Measurements from ENCODE around the gene SHROOM2.

Gene SHROOM2

DNA sequence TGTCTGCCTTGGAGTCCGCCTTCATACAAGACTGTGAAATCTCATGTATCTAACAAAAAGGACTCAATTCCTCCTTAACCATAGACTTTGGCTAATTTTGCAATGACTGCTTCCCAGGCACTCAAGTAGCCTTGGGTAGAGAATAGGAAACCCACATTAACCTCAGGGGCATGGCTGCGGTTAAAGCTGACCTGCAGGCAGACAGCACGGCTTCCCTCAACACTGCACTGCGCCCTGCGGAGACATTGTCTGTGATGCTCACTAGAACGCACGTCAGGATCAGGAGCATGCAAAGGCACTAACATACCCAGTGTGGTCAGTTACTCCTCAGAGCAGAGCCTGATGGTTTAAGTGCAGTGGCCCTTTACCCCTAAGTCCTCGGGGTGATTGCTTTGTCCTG lies 10.3 kb upstream of the SHROOM2 start:
- Histone ChIP-seq H3K9me3 (no peaks in the 10 kb centered on the region), H3K36me3 (no peaks in the 10 kb centered on the region), H3K4me3 (ENCODE audit: low read depth, low read length) (no peak overlapping the region), H3K4me1 (no peaks in the 10 kb centered on the region), H3K27me3 (no peaks in the 10 kb centered on the region)
- no peak for DNase-seq
- TF ChIP-seq, protein P1, sequence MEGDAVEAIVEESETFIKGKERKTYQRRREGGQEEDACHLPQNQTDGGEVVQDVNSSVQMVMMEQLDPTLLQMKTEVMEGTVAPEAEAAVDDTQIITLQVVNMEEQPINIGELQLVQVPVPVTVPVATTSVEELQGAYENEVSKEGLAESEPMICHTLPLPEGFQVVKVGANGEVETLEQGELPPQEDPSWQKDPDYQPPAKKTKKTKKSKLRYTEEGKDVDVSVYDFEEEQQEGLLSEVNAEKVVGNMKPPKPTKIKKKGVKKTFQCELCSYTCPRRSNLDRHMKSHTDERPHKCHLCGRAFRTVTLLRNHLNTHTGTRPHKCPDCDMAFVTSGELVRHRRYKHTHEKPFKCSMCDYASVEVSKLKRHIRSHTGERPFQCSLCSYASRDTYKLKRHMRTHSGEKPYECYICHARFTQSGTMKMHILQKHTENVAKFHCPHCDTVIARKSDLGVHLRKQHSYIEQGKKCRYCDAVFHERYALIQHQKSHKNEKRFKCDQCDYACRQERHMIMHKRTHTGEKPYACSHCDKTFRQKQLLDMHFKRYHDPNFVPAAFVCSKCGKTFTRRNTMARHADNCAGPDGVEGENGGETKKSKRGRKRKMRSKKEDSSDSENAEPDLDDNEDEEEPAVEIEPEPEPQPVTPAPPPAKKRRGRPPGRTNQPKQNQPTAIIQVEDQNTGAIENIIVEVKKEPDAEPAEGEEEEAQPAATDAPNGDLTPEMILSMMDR (IDR thresholded peaks at IDR 0.05; ENCODE audit: low read depth, low read length): no peak

GRCh38 chrX:9781941-9782340 lies 4.3 kb upstream of the SHROOM2 start:
- Histone ChIP-seq H3K36me3 (no peaks in the 10 kb centered on the region), H3K27me3 (peaks cover 6% of the 10 kb centered on the region), H3K9me3 (no peaks in the 10 kb centered on the region), H3K4me3 (ENCODE audit: low read depth, low read length) (no peak overlapping the region), H3K4me1 (no peaks in the 10 kb centered on the region)
- no peak for DNase-seq
- TF ChIP-seq, protein P1 (IDR thresholded peaks at IDR 0.05; ENCODE audit: low read depth, low read length): no peak

GRCh38 chrX:9784332-9784731 lies 1.9 kb upstream of the SHROOM2 start:
- H3K4me3 ChIP-seq (ENCODE audit: low read depth, low read length): no peak overlapping the region
- H3K9me3 ChIP-seq: no peaks in the 10 kb centered on the region

DNA sequence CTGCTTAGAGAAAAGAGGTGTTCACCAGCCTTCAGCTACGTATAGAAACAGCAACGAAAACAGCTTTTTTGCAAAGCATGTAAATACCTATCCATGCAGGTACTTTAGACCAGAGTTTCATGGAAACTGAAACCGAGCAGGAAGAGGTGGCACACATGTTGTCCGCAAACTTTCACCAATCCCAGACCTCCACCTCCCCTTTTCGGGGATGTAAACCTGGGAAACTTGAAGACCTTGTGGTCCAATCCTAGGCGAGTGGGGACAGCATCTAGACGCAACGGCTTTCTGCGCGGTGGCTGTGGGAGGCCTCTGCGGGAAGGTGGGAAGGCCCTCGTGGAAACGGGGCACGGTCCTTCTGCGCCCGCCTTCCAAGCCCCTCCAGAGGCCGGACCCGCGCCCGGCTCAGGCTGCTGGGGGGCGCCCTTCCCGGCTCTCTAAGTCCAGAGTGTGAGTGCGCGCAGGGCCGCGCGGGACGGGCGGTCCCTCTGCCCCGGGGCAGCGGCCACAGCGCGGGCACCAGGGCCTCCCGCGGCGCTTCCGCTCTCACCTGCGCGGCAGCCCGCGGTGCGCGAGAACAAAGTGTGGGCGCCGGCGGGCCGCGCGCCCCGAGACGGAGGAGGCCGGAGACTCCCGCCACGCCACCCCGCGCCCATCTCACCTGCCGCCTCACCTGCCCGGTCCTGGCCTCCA lies 830 bp upstream of the SHROOM2 start:
- DNase-seq: no peak
- no peaks in the 10 kb centered on the region for H3K4me1 ChIP-seq
- H3K27me3 ChIP-seq: peaks cover 11% of the 10 kb centered on the region
- no peaks in the 10 kb centered on the region for H3K36me3 ChIP-seq
- H3K9me3 ChIP-seq: no peaks in the 10 kb centered on the region
- H3K4me3 ChIP-seq (ENCODE audit: low read depth, low read length): no peak overlapping the region
- TF ChIP-seq, protein P1 (IDR thresholded peaks at IDR 0.05; ENCODE audit: low read depth, low read length): no peak

More at GRCh38 chrX:9784332-9784731, 1.9 kb upstream of the SHROOM2 start:
- DNase-seq: no peak
- peaks cover 11% of the 10 kb centered on the region for H3K27me3 ChIP-seq
- TF ChIP-seq, protein P1 (IDR thresholded peaks at IDR 0.05; ENCODE audit: low read depth, low read length): no peak
- H3K4me1 ChIP-seq: no peaks in the 10 kb centered on the region
- no peaks in the 10 kb centered on the region for H3K36me3 ChIP-seq

DNA sequence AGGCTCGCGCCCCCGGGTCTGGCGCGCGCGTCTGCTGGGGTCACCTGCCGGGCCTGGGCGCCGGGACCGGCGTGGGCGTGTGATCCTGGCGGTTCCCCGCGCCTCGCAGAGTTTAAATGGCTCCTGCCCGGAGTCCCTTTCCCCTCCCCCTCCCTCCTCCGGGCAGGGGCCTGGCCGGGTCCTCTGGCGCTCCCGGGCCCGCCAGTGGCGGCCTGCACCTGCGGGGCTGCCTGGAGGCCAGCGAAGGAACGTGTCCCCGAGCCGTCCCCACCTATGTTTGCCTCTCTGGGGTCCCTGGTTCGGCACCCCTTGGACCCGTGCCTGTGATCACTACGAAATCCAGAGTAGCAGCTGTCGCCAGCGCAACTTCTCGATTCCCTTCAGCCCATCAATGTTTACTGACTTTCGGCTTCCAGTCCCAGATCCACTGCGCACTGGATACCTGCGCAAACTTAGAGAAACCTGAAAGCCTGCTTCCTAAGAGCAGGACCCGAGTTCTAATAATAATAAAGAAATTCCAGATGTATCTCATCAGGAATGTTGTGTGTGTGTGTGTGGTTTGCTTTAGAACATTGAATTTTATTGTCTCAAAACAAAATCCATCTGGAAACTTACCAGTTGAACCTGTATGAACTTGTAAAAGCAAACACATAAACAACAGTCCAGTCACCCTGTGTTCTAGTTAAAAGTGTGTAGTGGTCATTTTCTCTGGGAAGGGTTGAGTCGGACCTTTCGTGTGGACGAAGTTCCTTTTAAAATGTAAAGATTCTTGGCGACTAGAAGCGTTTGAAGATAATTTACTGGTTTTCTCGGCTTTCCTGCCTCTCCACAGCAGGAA lies 788 bp downstream of the SHROOM2 start:
- Histone ChIP-seq H3K4me1 (no peaks in the 10 kb centered on the region), H3K9me3 (no peaks in the 10 kb centered on the region), H3K4me3 (ENCODE audit: low read depth, low read length) (no peak overlapping the region), H3K27me3 (peaks cover 11% of the 10 kb centered on the region), H3K36me3 (no peaks in the 10 kb centered on the region)
- TF ChIP-seq, protein P1 (IDR thresholded peaks at IDR 0.05; ENCODE audit: low read depth, low read length): no peak
- no peak for DNase-seq

GRCh38 chrX:9788911-9789310 lies 2.7 kb downstream of the SHROOM2 start:
- TF ChIP-seq, protein P1 (IDR thresholded peaks at IDR 0.05; ENCODE audit: low read depth, low read length): no peak
- H3K4me3 ChIP-seq (ENCODE audit: low read depth, low read length): no peak overlapping the region
- DNase-seq: no peak

More at GRCh38 chrX:9788911-9789310, 2.7 kb downstream of the SHROOM2 start:
- no peaks in the 10 kb centered on the region for H3K4me1 ChIP-seq
- peaks cover 11% of the 10 kb centered on the region for H3K27me3 ChIP-seq
- H3K36me3 ChIP-seq: no peaks in the 10 kb centered on the region
- H3K9me3 ChIP-seq: no peaks in the 10 kb centered on the region

All from BE2C (cell line).